Small intestine (tissue), 16 donors: ENCODE measurements around the gene CALML4. TPM values are rescaled to one million over a fixed set of nuclear protein-coding genes. Genes with fewer than 3 reads are reported as not detected.

Experiments used
- DNase-seq, 2 donors: peaks; one replicate each; pipeline versions ENCODE4 v3.0.0 to v3.0.0-alpha.2; 2013
- FAIRE-seq: peaks from 2 replicates; lab custom pipeline; 2012; peaks lifted over from hg19 to GRCh38; lab: Jason Lieb, UNC
- H3K27ac ChIP-seq, 3 donors: one replicate each; pipeline ENCODE4 v1.5.1; 2013; ENCODE audit warnings: low read length in 2 of 3, mild to moderate bottlenecking in 2 of 3, control low read depth in 1 of 3, inconsistent platforms in 1 of 3, low read depth in 1 of 3, moderate library complexity in 1 of 3
- H3K27me3 ChIP-seq, 3 donors: one replicate each; pipeline ENCODE4 v1.6.1; 2013; ENCODE audit warnings: low read length in 3 of 3, inconsistent platforms in 1 of 3; ENCODE audit not compliant: control insufficient read depth in 3 of 3, insufficient read depth in 3 of 3
- H3K36me3 ChIP-seq, 3 donors: one replicate each; pipeline ENCODE4 v1.6.1; 2013; ENCODE audit warnings: low read length in 3 of 3, inconsistent platforms in 1 of 3, low read depth in 1 of 3, mild to moderate bottlenecking in 1 of 3, moderate library complexity in 1 of 3; ENCODE audit not compliant: control insufficient read depth in 3 of 3, insufficient read depth in 2 of 3
- H3K4me1 ChIP-seq, 3 donors: one replicate each; pipeline ENCODE4 v1.6.1; 2013; ENCODE audit warnings: low read length in 2 of 3, inconsistent platforms in 1 of 3, low read depth in 1 of 3, mild to moderate bottlenecking in 1 of 3, moderate library complexity in 1 of 3; ENCODE audit not compliant: control insufficient read depth in 3 of 3, insufficient read depth in 2 of 3
- H3K4me3 ChIP-seq, 3 donors: one replicate each; pipeline ENCODE4 v1.5.1; 2013; ENCODE audit warnings: low read length in 3 of 3, control low read depth in 1 of 3, inconsistent platforms in 1 of 3, low read depth in 1 of 3, mild to moderate bottlenecking in 1 of 3, moderate library complexity in 1 of 3
- H3K9me3 ChIP-seq, 2 donors: one replicate each; pipeline ENCODE4 v1.6.1; 2013; ENCODE audit warnings: low read depth in 1 of 2, low read length in 1 of 2; ENCODE audit not compliant: control insufficient read depth in 2 of 2, insufficient read depth in 1 of 2
- WGBS, 3 donors: extraction: QIAGEN DNeasy Blood & Tissue Kit; methylation state at CpG; one replicate each; pipeline ENCODE4 v1.1.7; 2013; 5-methylcytosine and 5-hydroxymethylcytosine counted together
- long read RNA-seq, 10 donors: transcript quantifications; one replicate each; lab custom pipeline, GENCODE V29; 2026
- polyA plus RNA-seq, 4 donors: library from polyadenylated mRNA; stranded (reverse) in 3 of 4; unstranded in 1 of 4; fragments of 200-250 nt in 3 of 4; fragments of 120-200 nt in 1 of 4; gene quantifications; one replicate each; pipeline versions ENCODE4 v1.2.1 to v1.2.3, GENCODE V29; 2013
- donor health status: healthy with polysubstance abuse.
- donor health status: control.
- donor health status: control.
- donor health status: Bipolar disorder and iron deficiency.
- donor health status: healthy.

CALML4 gene
- polyA plus RNA-seq: 100 to 1,000 TPM; 127 to 288 (median 191) TPM
- long read RNA-seq, donor 1: 0 reads
- long read RNA-seq, donor 2, full-length matches to known transcripts: 78 of 78 reads
- long read RNA-seq, donor 2, partial matches to known transcripts: 0 of 78 reads
- long read RNA-seq, donor 2, other reads (novel, unspliced or antisense): 0 of 78 reads
- long read RNA-seq, donor 3, full-length matches to known transcripts: 88 of 103 reads
- long read RNA-seq, donor 3, partial matches to known transcripts: 15 of 103 reads
- long read RNA-seq, donor 3, other reads (novel, unspliced or antisense): 0 of 103 reads
- long read RNA-seq, donor 4, partial matches to known transcripts: 0 of 1 reads
- long read RNA-seq, donor 4, other reads (novel, unspliced or antisense): 0 of 1 reads
- long read RNA-seq, donor 5, full-length matches to known transcripts: 28 of 28 reads
- long read RNA-seq, donor 5, partial matches to known transcripts: 0 of 28 reads
- long read RNA-seq, donor 5, other reads (novel, unspliced or antisense): 0 of 28 reads
- long read RNA-seq, donor 6, full-length matches to known transcripts: 83 of 100 reads
- long read RNA-seq, donor 6, partial matches to known transcripts: 17 of 100 reads
- long read RNA-seq, donor 6, other reads (novel, unspliced or antisense): 0 of 100 reads
- long read RNA-seq, donor 7, full-length matches to known transcripts: 6 of 6 reads
- long read RNA-seq, donor 7, partial matches to known transcripts: 0 of 6 reads
- long read RNA-seq, donor 7, other reads (novel, unspliced or antisense): 0 of 6 reads
- long read RNA-seq, donor 8, partial matches to known transcripts: 0 of 2 reads
- long read RNA-seq, donor 8, other reads (novel, unspliced or antisense): 0 of 2 reads
- long read RNA-seq, donor 9, full-length matches to known transcripts: 28 of 28 reads
- long read RNA-seq, donor 9, partial matches to known transcripts: 0 of 28 reads
- long read RNA-seq, donor 9, other reads (novel, unspliced or antisense): 0 of 28 reads
- long read RNA-seq, donor 10, full-length matches to known transcripts: 78 of 92 reads
- long read RNA-seq, donor 10, partial matches to known transcripts: 14 of 92 reads
- long read RNA-seq, donor 10, other reads (novel, unspliced or antisense): 0 of 92 reads

- peak; percentile 97 to 98 for DNase-seq
- Histone ChIP-seq H3K4me1 (peaks cover 0 to 39% (median 4%) of the 10 kb centered on the region in 3 donors), H3K27me3 (no peaks in the 10 kb centered on the region), H3K4me3 (peak within 1 kb of the TSS; percentile 32 to 73 (median 61)), H3K27ac (peak within 1 kb of the TSS; percentile 90 to 97 (median 93)), H3K9me3 (no peaks in the 10 kb centered on the region), H3K36me3 (peaks cover 0 to 70% (median 4%) of the 10 kb centered on the region in 3 donors)
- no peak for FAIRE-seq
- WGBS, 3 donors: 17 to 32% (median 24%) methylated on average over 16 of the region's 16 CpGs
Measured at GRCh38 chr15:68204776-68205557, at the start of gene CALML4. CALML4 (minus strand) TSS chr15:68205332; CDS start chr15:68205247, 85 bp downstream.

- Histone ChIP-seq H3K9me3 (no peaks in the 10 kb centered on the region), H3K36me3 (no peaks in the 10 kb centered on the region), H3K27ac (no peak overlapping the region), H3K4me3 (no peak overlapping the region), H3K27me3 (no peaks in the 10 kb centered on the region), H3K4me1 (peaks cover 0 to 2% (median 0%) of the 10 kb centered on the region in 3 donors)
- WGBS, 3 donors: 35 to 38% (median 37%) methylated on average over 7 of the region's 7 CpGs
- no peak for FAIRE-seq
- DNase-seq: peak; percentile 74 to 76
Measured at GRCh38 chr15:68252925-68253534, 47.9 kb upstream of the CALML4 start.

GRCh38 chr15:68249058-68249713 is 44.1 kb upstream of the CALML4 start:
- WGBS, 3 donors: 61 to 84% (median 64%) methylated on average over 3 of the region's 3 CpGs
- FAIRE-seq: no peak
- Histone ChIP-seq H3K27ac (no peak overlapping the region), H3K4me1 (no peaks in the 10 kb centered on the region), H3K27me3 (no peaks in the 10 kb centered on the region), H3K4me3 (no peak overlapping the region), H3K9me3 (peaks cover 0 to 9% of the 10 kb centered on the region in 2 donors), H3K36me3 (peaks cover 0 to 2% (median 0%) of the 10 kb centered on the region in 3 donors)
- no peak for DNase-seq

GRCh38 chr15:68244235-68244634 is 39.1 kb upstream of the CALML4 start:
- no peak overlapping the region for H3K4me3 ChIP-seq
- 100% methylated on average over 1 of the region's 1 CpG for WGBS, 3 donors
- no peaks in the 10 kb centered on the region for H3K4me1 ChIP-seq
- peaks cover 0 to 25% of the 10 kb centered on the region in 2 donors for H3K9me3 ChIP-seq
- H3K27ac ChIP-seq: no peak overlapping the region
- H3K27me3 ChIP-seq: no peaks in the 10 kb centered on the region
- no peak for FAIRE-seq
- peaks cover 0 to 2% (median 0%) of the 10 kb centered on the region in 3 donors for H3K36me3 ChIP-seq
- DNase-seq: no peak

- peaks cover 0 to 25% of the 10 kb centered on the region in 2 donors for H3K9me3 ChIP-seq
- H3K4me3 ChIP-seq: no peak overlapping the region
- DNase-seq (no peak), FAIRE-seq (no peak)
- no peak overlapping the region for H3K27ac ChIP-seq
- 76 to 88% (median 85%) methylated on average over 5 of the region's 5 CpGs for WGBS, 3 donors
- H3K27me3 ChIP-seq: no peaks in the 10 kb centered on the region
- H3K36me3 ChIP-seq: peaks cover 0 to 2% (median 0%) of the 10 kb centered on the region in 3 donors
- no peaks in the 10 kb centered on the region for H3K4me1 ChIP-seq
Measured at GRCh38 chr15:68241088-68241935, 36.2 kb upstream of the CALML4 start.

GRCh38 chr15:68239025-68239424 is 33.9 kb upstream of the CALML4 start:
- no peak for DNase-seq
- Histone ChIP-seq H3K4me1 (peaks cover 0 to 5% (median 0%) of the 10 kb centered on the region in 3 donors), H3K27me3 (no peaks in the 10 kb centered on the region), H3K36me3 (no peaks in the 10 kb centered on the region), H3K4me3 (no peak overlapping the region), H3K9me3 (peaks cover 0 to 14% of the 10 kb centered on the region in 2 donors), H3K27ac (no peak overlapping the region)
- FAIRE-seq: peak; percentile 23
